B cell (primary cell): ENCODE data around the gene MAP3K19. TPM values are rescaled to one million over a fixed set of nuclear protein-coding genes. Genes with fewer than 3 reads are reported as not detected.

Source experiments
- ATAC-seq: fragments of 200-7000 bp; cut with Tn5 transposase; one replicate; pipeline ENCODE4 v1.10.0; 2021; ENCODE audit warnings: low read depth, mild to moderate bottlenecking, moderate number of reproducible peaks, moderate library complexity
- CTCF ChIA-PET: fragments of 350-600 bp; sonication (Branson Sonifier 250); formaldehyde crosslinking; loops from one replicate; lab custom pipeline; 2021; ENCODE audit warnings: antibody characterized with exemption, inconsistent platforms; lab: Charles Lee
- POLR2A ChIA-PET: fragments of 350-600 bp; sonication (Branson Sonifier 250); formaldehyde crosslinking; loops from one replicate; lab custom pipeline; 2021; ENCODE audit warnings: antibody characterized with exemption; lab: Charles Lee
- DNase-seq: peaks from one replicate; pipeline ENCODE4 v3.0.0; 2013
- H2AFZ ChIP-seq: 2 replicates; pipeline ENCODE4 v1.6.1; 2012; ENCODE audit warnings: mild to moderate bottlenecking, low read depth, low read length; ENCODE audit not compliant: insufficient read depth, poor library complexity, severe bottlenecking
- H3K27ac ChIP-seq, 2 donors: 1 replicate in 1 of 2; 2 replicates in 1 of 2; pipeline ENCODE4 v1.5.1; 2012 to 2013; ENCODE audit warnings: low read length in 2 of 2, mild to moderate bottlenecking in 2 of 2, moderate library complexity in 1 of 2
- H3K27me3 ChIP-seq, 4 experiments: fragments of 200-600 bp in 1 of 4; sonication (generic) in 1 of 4; replicated peaks in 1 of 4; 1 replicate in 2 of 4; 2 replicates in 2 of 4; pipeline versions ENCODE4 v1.6.1 to v1.7.0; 2013 to 2016; ENCODE audit warnings: low read length in 3 of 4, mild to moderate bottlenecking in 2 of 4, mixed read lengths in 1 of 4, moderate library complexity in 1 of 4; ENCODE audit not compliant: insufficient read depth in 4 of 4, control insufficient read depth in 3 of 4; ENCODE audit errors: control extremely low read depth in 1 of 4
- H3K36me3 ChIP-seq, 2 experiments: replicated peaks in 1 of 2; 1 replicate in 1 of 2; 2 replicates in 1 of 2; pipeline versions ENCODE4 v1.6.1 to v1.7.1; 2013; ENCODE audit warnings: low read length in 1 of 2; ENCODE audit not compliant: insufficient read depth in 2 of 2, control insufficient read depth in 1 of 2; ENCODE audit errors: control extremely low read depth in 1 of 2, extremely low read depth in 1 of 2
- H3K4me1 ChIP-seq, 2 donors: fragments of 200-600 bp in 1 of 2; sonication (generic) in 1 of 2; 1 replicate in 1 of 2; 2 replicates in 1 of 2; pipeline versions ENCODE4 v1.5.1 to v1.6.1; 2013 to 2017; ENCODE audit warnings: low read length in 2 of 2; ENCODE audit not compliant: control insufficient read depth in 2 of 2, insufficient read depth in 2 of 2
- H3K4me2 ChIP-seq: replicated peaks from 2 replicates; pipeline ENCODE3; 2012; ENCODE audit warnings: mild to moderate bottlenecking, low read depth, low read length; ENCODE audit not compliant: poor library complexity, severe bottlenecking
- H3K4me3 ChIP-seq, 5 experiments: fragments of 200-600 bp in 1 of 5; sonication (generic) in 1 of 5; 1 replicate in 3 of 5; 2 replicates in 2 of 5; pipeline versions ENCODE4 v1.5.1 to v1.7.0; 2011 to 2016; ENCODE audit warnings: low read length in 4 of 5, mild to moderate bottlenecking in 4 of 5, low read depth in 2 of 5, control low read depth in 1 of 5, moderate library complexity in 1 of 5; ENCODE audit not compliant: insufficient read depth in 1 of 5; ENCODE audit errors: control extremely low read depth in 1 of 5, extremely low read depth in 1 of 5
- H3K79me2 ChIP-seq: fragments of 200-600 bp; sonication (generic); one replicate; pipeline ENCODE4 v1.6.0; 2016; ENCODE audit warnings: low read length; ENCODE audit not compliant: control insufficient read depth, insufficient read depth
- H3K9ac ChIP-seq: fragments of 200-600 bp; sonication (generic); 2 replicates; pipeline ENCODE4 v1.6.1; 2017; ENCODE audit warnings: mild to moderate bottlenecking, low read length, moderate library complexity
- H3K9me3 ChIP-seq, 3 donors: one replicate each; pipeline versions ENCODE4 v1.6.1 to v1.7.1; 2013; ENCODE audit warnings: low read length in 2 of 3; ENCODE audit not compliant: control insufficient read depth in 2 of 3, insufficient read depth in 1 of 3; ENCODE audit errors: control extremely low read depth in 1 of 3
- H4K20me1 ChIP-seq: 2 replicates; pipeline ENCODE4 v1.6.0; 2012; ENCODE audit warnings: mild to moderate bottlenecking, low read length; ENCODE audit not compliant: insufficient read depth, control insufficient read depth, poor library complexity, severe bottlenecking
- H3K27ac Mint-ChIP-seq: one replicate; pipeline ENCODE4 v1.8.0; 2021; ENCODE audit warnings: mixed read lengths
- H3K27me3 Mint-ChIP-seq: one replicate; pipeline ENCODE4 v1.8.0; 2021; ENCODE audit warnings: mixed read lengths
- H3K4me1 Mint-ChIP-seq: one replicate; pipeline ENCODE4 v1.8.0; 2021; ENCODE audit warnings: mixed read lengths
- H3K4me3 Mint-ChIP-seq: one replicate; pipeline ENCODE4 v1.8.0; 2021; ENCODE audit warnings: mixed read lengths
- H3K9me3 Mint-ChIP-seq: one replicate; pipeline ENCODE4 v1.8.0; 2022; ENCODE audit warnings: mixed read lengths; ENCODE audit not compliant: insufficient read depth
- CTCF ChIP-seq: fragments of 200-600 bp; IDR thresholded peaks from one replicate; pipeline ENCODE4 v1.8.0; 2022; ENCODE audit warnings: antibody characterized with exemption, mild to moderate bottlenecking
- EZH2 ChIP-seq: IDR thresholded peaks from 2 replicates; pipeline ENCODE4 v1.6.1; 2012; ENCODE audit warnings: borderline replicate concordance, low read depth, mild to moderate bottlenecking, moderate library complexity, low read length; ENCODE audit not compliant: insufficient read depth, poor library complexity, severe bottlenecking
- WGBS: methylation state at CpG from one replicate; pipeline ENCODE4 v1.1.5; 2013; ENCODE audit warnings: missing lambda C conversion rate; ENCODE audit not compliant: insufficient coverage; 5-methylcytosine and 5-hydroxymethylcytosine counted together
- intact Hi-C: fragments of 100-400 bp; cut with micrococcal nuclease; formaldehyde crosslinking; loops from one replicate; pipeline ENCODE4 v1.10.0; 2022
- polyA plus RNA-seq: library from polyadenylated mRNA; depleted of rRNA; stranded (reverse); fragments of >200 nt; gene quantifications from 2 replicates; pipeline ENCODE4 v1.2.3, GENCODE V29; 2012
- total RNA-seq, 2 donors: library from RNA; stranded (reverse); fragments of 120-200 nt in 1 of 2; gene quantifications; 1 replicate in 1 of 2; 2 replicates in 1 of 2; pipeline versions ENCODE4 v1.2.3 to v1.2.4, GENCODE V29; 2013 to 2022

Gene MAP3K19
- total and polyA plus RNA-seq, 2 donors (not counting 1 experiment from before 2014, with no cell fraction given), result 0.46 TPM; not detected in 1

- ChIA-PET POLR2A (interaction anchor here (0.6 to 0.8 kb wide), 2 partner anchors 105 to 479 kb away, joined by 3 to 4 read pairs; partner anchors contain the start of gene ZRANB3), CTCF (interaction anchor here (1.0 to 2.1 kb wide), 4 partner anchors 9 to 48 kb away, joined by 3 to 7 read pairs (median 4); no protein-coding TSS in a partner anchor)
- H3K4me1 Mint-ChIP-seq, result peaks cover 37% of the 10 kb centered on the region
- DNase-seq, result peak; percentile 91
- peak within 1 kb of the TSS; percentile 84 for H2AFZ ChIP-seq
- H3K4me3 Mint-ChIP-seq, result peak within 1 kb of the TSS; percentile 91
- peaks cover 0 to 7% of the 10 kb centered on the region in 2 experiments for H3K36me3 ChIP-seq
- no peaks in the 10 kb centered on the region for H3K27me3 Mint-ChIP-seq
- peak within 1 kb of the TSS; percentile 98 to 99 for H3K27ac ChIP-seq
- H3K4me1 ChIP-seq, result peaks cover 17 to 19% of the 10 kb centered on the region in 2 donors
- peak within 1 kb of the TSS; percentile 91 to 97 (median 96) for H3K4me3 ChIP-seq
- H3K4me2 ChIP-seq, result peak within 1 kb of the TSS; percentile 81
- peak within 1 kb of the TSS; percentile 98 for H3K27ac Mint-ChIP-seq
- peak within 1 kb of the TSS; percentile 98 for H3K9ac ChIP-seq
- H3K9me3 ChIP-seq, result no peaks in the 10 kb centered on the region
- ATAC-seq, result peak; percentile 90
- intact Hi-C loops, result loop anchor here (1.0 to 10.0 kb wide), 6 partner anchors 107 to 825 kb away; partner anchors contain the start of genes CCNT2, MCM6 and UBXN4
- no peaks in the 10 kb centered on the region for H3K9me3 Mint-ChIP-seq
- TF ChIP-seq EZH2 (no peak), CTCF (no peak)
- WGBS, result under 1% methylated on average over 36 of the region's 45 CpGs
- peaks cover 13% of the 10 kb centered on the region for H4K20me1 ChIP-seq
- no peaks in the 10 kb centered on the region for H3K27me3 ChIP-seq
- H3K79me2 ChIP-seq, result peaks cover 49% of the 10 kb centered on the region
Measured at GRCh38 chr2:135052042-135052876, 5.0 kb upstream of the MAP3K19 start, which contains the start of gene RAB3GAP1. RAB3GAP1 (plus strand) TSS chr2:135052292; CDS start chr2:135052308, 16 bp downstream.
